Stomach (tissue), 4 donors: ENCODE data around the gene SLC2A3.

ENCODE experiments used
- POLR2A ChIP-seq, 4 donors: fragments of 450-650 bp; IDR thresholded peaks; one replicate each; pipeline ENCODE4 v1.6.1; 2016; ENCODE audit warnings: antibody characterized with exemption in 4 of 4, control low read depth in 2 of 4, mild to moderate bottlenecking in 1 of 4, moderate library complexity in 1 of 4
- POLR2AphosphoS5 ChIP-seq, 3 donors: sonication (generic); formaldehyde crosslinking; IDR thresholded peaks; one replicate each; pipeline ENCODE4 v1.6.1; 2016; ENCODE audit warnings: antibody characterized with exemption in 3 of 3

DNA sequence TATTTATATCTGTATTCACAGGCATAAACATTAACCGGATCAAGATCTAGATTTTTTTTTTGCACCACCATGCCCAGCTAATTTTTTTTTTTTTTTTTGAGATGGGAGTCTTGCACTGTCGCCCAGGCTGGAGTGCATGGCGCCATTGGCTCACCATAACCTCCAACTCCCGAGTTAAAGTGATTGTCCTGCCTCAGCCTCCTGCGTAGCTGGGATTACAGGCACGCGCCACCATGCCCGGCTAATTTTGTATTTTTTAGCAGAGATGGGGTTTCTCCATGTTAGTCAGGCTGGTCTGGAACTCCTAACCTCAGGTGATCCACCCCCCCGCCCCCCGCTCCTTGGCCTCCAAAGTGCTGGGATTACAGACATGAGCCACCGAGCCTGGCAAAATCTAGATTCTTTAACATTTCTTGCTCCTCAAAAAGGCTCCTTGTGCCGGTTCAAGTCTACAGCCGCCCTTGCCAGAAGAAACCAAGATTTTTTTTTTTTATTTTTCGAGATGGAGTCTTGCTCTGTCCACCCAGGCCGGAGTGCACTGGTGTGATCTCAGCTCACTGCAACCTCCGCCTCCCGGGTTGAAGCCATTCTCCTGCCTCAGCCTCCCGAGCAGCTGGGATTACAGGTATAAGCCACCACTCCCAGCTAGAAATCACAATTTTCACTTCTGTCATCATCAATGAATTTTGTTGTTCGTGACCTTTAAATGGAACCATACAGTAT lies 36.9 kb upstream of the SLC2A3 start:
- no peak for TF ChIP-seq POLR2A (IDR thresholded peaks at IDR 0.05)
- TF ChIP-seq POLR2AphosphoS5 (IDR thresholded peaks at IDR 0.05): no peak
